ENCODE measurements around the gene CAMP.
"Not testable (repeated sequence)": the region's sequence is repeated elsewhere in the genome, so short reads cannot be mapped to it uniquely, and the experiment has no call there.

- TF ChIP-seq EP300, CTCF, POLR2A (IDR thresholded peaks at IDR 0.05): not testable (repeated sequence)
Observed at GRCh38 chr3:48210534-48210933, 12.8 kb upstream of the CAMP start.
